WTC11 (cell line): ENCODE data around the gene ESM1.

Experiments
- CREB1 ChIP-seq: sonication (generic); formaldehyde crosslinking; IDR thresholded peaks from 2 replicates; pipeline ENCODE4 v1.8.0; 2023; ENCODE audit warnings: mild to moderate bottlenecking, missing genetic modification reagents
- FOXJ3 ChIP-seq: sonication (generic); formaldehyde crosslinking; IDR thresholded peaks from 2 replicates; pipeline ENCODE4 v1.9.0; 2021; ENCODE audit warnings: missing genetic modification reagents, mild to moderate bottlenecking, borderline replicate concordance
- NFE2L1 ChIP-seq: sonication (generic); formaldehyde crosslinking; IDR thresholded peaks from 2 replicates; pipeline ENCODE4 v1.8.1; 2023; ENCODE audit warnings: missing genetic modification reagents
- ZNF121 ChIP-seq: sonication (generic); formaldehyde crosslinking; IDR thresholded peaks from 2 replicates; pipeline ENCODE4 v1.8.0; 2023; ENCODE audit warnings: missing genetic modification reagents
- ZNF671 ChIP-seq: fragments of 250-450 bp; sonication (Bioruptor Pico); IDR thresholded peaks from 2 replicates; pipeline ENCODE4 v1.8.0; 2021; ENCODE audit warnings: mild to moderate bottlenecking
- TF ChIP-seq, protein P1 (sequence below): fragments of 200-600 bp; IDR thresholded peaks from 2 replicates; pipeline ENCODE4 v1.8.0; 2022; ENCODE audit warnings: antibody characterized with exemption
- TF ChIP-seq, protein P2 (sequence below): fragments of 250-450 bp; sonication (Bioruptor Pico); conservative IDR thresholded peaks from 2 replicates; pipeline ENCODE4 v1.9.0; 2021; ENCODE audit warnings: mild to moderate bottlenecking
- TF ChIP-seq, protein P3 (sequence below): sonication (generic); formaldehyde crosslinking; IDR thresholded peaks from 2 replicates; pipeline ENCODE4 v1.8.1; 2022; ENCODE audit warnings: low read depth, mild to moderate bottlenecking, moderate library complexity, missing genetic modification reagents, borderline replicate concordance
- TF ChIP-seq, protein P4 (sequence below): sonication (generic); formaldehyde crosslinking; IDR thresholded peaks from 2 replicates; pipeline ENCODE4 v1.8.1; 2022; ENCODE audit warnings: low read depth, missing genetic modification reagents, borderline replicate concordance
- TF ChIP-seq, protein P5 (sequence below): fragments of 250-450 bp; sonication (Bioruptor Pico); IDR thresholded peaks from 2 replicates; pipeline ENCODE4 v1.9.0; 2021; ENCODE audit warnings: mild to moderate bottlenecking

DNA sequence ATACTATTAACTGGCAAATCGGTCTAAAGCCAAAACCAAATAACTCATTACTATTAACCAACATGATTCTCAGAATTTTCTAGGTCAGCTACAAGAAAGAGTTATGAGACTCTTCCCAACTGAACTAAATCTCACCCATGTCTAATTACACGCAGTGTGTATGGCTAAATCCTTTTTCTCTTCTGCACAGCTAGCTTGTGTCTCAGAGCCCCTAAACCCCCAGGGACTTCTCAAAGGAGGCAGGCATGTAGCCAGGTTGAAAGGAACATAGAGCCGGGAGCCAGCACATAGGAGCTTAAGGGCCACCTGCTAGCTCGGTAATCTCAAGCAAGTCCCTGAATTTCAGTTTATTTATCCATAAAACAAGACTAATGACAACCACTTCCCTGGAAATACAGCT, 36.4 kb upstream of the ESM1 start:
- TF ChIP-seq ZNF671 (CRISPR knock-in tag) (no peak), NFE2L1 (no peak), ZNF121 (CRISPR knock-in tag) (no peak), FOXJ3 (CRISPR knock-in tag) (no peak), CREB1 (CRISPR knock-in tag) (no peak)
- TF ChIP-seq, protein P1, sequence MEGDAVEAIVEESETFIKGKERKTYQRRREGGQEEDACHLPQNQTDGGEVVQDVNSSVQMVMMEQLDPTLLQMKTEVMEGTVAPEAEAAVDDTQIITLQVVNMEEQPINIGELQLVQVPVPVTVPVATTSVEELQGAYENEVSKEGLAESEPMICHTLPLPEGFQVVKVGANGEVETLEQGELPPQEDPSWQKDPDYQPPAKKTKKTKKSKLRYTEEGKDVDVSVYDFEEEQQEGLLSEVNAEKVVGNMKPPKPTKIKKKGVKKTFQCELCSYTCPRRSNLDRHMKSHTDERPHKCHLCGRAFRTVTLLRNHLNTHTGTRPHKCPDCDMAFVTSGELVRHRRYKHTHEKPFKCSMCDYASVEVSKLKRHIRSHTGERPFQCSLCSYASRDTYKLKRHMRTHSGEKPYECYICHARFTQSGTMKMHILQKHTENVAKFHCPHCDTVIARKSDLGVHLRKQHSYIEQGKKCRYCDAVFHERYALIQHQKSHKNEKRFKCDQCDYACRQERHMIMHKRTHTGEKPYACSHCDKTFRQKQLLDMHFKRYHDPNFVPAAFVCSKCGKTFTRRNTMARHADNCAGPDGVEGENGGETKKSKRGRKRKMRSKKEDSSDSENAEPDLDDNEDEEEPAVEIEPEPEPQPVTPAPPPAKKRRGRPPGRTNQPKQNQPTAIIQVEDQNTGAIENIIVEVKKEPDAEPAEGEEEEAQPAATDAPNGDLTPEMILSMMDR: no peak
- TF ChIP-seq, protein P2, sequence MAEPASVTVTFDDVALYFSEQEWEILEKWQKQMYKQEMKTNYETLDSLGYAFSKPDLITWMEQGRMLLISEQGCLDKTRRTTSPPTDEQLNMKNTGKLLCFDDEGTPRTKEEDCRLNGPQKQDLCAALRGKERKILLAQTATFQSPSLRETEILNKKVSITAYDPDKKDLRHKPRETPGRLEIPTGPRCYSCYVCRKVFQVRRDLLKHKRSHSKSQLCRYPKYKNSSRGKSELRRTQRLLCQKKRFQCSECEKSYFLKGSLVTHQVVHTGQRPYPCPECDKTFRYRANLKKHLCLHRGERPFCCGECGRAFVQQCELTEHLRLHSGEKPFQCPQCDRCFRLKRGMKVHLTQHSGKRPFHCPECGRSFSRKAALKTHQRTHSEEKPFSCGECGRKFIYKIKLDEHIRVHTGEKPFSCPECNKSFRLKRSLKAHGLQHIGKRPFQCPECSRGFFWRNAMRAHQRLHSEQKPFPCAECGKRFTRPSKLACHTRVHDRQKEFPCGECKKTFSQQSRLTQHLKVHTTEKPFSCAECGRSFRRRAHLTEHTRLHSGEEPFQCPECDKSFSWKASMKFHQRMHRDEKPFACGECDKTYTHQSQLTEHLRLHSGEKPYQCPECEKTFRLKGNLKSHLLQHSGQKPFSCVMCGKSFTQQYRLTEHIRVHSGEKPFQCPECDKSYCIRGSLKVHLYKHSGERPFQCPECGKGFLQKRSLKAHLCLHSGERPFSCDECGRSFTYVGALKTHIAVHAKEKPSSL (CRISPR knock-in tag): no peak
- TF ChIP-seq, protein P3, sequence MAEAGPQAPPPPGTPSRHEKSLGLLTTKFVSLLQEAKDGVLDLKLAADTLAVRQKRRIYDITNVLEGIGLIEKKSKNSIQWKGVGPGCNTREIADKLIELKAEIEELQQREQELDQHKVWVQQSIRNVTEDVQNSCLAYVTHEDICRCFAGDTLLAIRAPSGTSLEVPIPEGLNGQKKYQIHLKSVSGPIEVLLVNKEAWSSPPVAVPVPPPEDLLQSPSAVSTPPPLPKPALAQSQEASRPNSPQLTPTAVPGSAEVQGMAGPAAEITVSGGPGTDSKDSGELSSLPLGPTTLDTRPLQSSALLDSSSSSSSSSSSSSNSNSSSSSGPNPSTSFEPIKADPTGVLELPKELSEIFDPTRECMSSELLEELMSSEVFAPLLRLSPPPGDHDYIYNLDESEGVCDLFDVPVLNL (CRISPR knock-in tag): no peak
- TF ChIP-seq, protein P4, sequence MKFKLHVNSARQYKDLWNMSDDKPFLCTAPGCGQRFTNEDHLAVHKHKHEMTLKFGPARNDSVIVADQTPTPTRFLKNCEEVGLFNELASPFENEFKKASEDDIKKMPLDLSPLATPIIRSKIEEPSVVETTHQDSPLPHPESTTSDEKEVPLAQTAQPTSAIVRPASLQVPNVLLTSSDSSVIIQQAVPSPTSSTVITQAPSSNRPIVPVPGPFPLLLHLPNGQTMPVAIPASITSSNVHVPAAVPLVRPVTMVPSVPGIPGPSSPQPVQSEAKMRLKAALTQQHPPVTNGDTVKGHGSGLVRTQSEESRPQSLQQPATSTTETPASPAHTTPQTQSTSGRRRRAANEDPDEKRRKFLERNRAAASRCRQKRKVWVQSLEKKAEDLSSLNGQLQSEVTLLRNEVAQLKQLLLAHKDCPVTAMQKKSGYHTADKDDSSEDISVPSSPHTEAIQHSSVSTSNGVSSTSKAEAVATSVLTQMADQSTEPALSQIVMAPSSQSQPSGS (CRISPR knock-in tag): no peak
- TF ChIP-seq, protein P5, sequence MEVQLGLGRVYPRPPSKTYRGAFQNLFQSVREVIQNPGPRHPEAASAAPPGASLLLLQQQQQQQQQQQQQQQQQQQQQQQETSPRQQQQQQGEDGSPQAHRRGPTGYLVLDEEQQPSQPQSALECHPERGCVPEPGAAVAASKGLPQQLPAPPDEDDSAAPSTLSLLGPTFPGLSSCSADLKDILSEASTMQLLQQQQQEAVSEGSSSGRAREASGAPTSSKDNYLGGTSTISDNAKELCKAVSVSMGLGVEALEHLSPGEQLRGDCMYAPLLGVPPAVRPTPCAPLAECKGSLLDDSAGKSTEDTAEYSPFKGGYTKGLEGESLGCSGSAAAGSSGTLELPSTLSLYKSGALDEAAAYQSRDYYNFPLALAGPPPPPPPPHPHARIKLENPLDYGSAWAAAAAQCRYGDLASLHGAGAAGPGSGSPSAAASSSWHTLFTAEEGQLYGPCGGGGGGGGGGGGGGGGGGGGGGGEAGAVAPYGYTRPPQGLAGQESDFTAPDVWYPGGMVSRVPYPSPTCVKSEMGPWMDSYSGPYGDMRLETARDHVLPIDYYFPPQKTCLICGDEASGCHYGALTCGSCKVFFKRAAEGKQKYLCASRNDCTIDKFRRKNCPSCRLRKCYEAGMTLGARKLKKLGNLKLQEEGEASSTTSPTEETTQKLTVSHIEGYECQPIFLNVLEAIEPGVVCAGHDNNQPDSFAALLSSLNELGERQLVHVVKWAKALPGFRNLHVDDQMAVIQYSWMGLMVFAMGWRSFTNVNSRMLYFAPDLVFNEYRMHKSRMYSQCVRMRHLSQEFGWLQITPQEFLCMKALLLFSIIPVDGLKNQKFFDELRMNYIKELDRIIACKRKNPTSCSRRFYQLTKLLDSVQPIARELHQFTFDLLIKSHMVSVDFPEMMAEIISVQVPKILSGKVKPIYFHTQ (CRISPR knock-in tag): no peak
